SW480 (cell line): ENCODE measurements around the gene SWI5.
"Not testable (repeated sequence)": the region's sequence is repeated elsewhere in the genome, so short reads cannot be mapped to it uniquely, and the experiment has no call there.

Experiments
- DNase-seq: peaks from one replicate; pipeline ENCODE4 v3.0.0-alpha.2; 2016; ENCODE audit warnings: low spot score

SWI5 gene

DNA sequence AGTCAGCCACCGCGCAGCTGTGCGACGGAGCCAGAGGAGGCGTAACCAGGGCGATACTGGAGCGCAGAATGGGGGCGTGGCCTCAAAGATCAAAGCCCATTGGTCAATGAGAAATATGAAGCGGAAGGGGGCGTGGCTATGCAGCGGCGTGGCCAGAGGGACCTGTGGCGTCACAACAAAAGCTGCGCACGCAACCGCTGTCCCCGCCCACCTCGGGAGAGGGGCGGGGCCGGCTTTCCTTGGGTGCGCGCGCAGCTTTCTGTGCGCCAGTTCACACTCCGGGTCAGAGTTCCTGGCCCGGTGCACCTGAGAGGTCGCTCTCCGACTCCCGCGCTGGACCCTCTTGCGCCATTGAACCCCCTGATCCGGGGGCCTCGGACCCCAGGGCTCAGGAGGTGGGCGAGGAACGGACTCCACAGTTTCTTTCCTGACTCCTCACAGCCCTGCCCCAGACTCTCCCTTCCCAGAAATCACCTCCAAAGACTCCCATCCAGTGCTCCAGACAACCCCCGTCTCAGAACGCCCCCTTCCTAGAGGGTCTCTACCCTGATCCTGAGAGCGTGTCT is at the start of gene SWI5:
Gene SWI5, plus strand, starts transcription at position 269 of the 566 bp plus-strand sequence.
- DNase-seq: peak; percentile 98

DNA sequence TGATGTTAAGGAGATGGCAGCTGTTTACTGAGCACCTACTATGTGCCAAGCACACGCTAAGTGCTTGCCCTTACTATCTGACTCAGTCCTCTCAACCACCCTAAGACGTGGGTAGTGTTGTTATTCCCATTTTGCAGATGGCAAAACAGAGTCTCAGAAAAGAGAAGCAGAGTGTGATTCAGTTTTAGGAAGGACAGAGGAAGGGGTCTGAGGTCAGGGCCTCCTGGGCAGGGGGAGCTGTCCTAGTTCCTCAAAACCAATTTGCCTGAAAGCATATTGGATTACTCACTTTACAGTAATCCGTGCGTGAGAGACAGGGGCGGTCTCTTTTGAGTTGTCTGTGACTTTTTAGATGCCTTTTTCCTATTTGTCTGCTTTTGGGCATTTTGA is 49.7 kb upstream of the SWI5 start:
- DNase-seq: no peak

- not testable (repeated sequence) for DNase-seq
Observed at GRCh38 chr9:128230897-128231296, 45.2 kb upstream of the SWI5 start.

DNA sequence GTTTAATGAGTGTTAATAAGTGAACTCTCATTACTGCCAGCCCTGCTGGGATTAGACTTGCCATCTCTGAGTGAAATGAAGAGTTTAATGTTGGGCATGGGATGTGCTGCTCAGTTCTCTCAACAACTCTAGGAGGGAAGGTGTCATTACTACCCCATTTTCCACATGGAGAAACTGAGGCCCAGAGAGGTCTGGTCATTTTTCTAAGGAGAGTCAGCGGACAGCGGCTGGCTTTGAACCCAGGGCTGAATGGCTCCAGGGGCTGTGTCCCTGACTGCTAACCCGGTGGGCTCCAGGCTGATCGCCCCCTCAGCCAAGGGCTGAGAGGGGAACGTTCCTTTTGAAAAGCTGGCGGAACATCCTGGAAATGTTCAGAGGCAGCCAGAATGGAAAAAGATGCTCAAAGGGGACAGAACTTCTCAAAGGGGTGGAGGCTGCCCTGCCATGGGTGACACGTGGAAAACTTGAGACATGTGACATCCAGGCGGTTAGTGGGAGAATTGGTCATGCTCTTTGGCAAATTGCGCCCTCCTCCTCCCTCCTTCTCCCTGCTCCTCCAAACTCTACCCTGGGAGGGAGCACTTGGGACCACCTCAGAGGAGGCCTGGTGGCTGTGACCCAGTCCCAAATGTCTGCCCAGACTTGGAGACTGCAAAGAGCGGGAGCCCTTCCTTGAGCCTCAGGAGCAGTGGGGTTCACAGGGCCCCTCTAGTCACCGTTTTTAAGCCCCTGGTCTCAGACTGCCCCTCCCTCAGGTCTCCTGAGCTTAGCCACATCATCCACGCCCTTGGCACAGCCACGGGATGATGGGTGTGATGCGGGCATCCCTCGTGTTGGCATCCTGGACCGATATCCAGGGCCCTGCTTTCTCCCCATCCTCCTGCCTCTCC is 44.2 kb upstream of the SWI5 start:
- no peak for DNase-seq

- DNase-seq: no peak
Observed at GRCh38 chr9:128232528-128233428, 43.3 kb upstream of the SWI5 start.

DNA sequence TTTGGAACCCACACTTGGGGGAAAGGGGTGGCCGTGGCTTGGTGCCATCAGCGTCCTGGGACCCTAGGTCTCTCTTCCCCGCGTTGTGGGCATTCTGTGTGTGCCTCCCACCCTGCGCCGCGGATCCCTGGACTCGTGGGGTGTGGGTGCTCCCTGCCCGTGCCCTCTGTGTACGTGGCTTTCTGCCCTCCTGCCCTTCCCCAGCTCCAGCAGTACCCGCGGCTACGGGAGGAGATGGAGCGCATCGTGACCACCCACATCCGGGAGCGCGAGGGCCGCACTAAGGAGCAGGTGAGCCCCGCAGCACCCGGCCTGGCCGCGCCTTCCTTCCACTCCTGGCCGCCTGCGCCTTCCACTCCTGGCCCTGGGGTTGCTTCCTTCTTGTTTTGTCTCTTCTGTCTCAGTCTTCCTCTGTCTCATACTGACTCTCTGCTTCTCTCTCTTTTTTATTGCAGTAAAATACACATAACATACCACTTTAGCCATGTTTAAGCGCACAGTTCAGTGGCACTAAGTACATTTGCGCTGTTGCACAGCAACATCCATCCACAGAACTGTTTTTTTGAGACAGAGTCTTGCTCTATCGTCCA is 42.2 kb upstream of the SWI5 start:
- no peak for DNase-seq

DNA sequence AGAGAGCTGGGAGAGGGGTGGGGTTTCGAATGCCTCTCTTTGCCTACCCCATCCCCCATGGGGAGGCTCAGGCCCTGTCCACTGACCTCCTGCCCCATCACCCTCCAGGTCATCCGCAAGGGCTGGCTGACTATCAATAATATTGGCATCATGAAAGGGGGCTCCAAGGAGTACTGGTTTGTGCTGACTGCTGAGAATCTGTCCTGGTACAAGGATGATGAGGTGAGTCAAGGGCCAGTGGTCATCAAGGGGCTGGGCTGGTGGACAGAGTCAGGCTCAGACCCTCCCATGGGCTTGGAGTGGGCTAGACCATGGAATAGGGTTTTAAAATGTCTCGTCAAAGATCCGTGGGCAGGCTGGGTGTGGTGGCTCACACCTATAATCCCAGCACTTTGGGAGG is 34.0 kb upstream of the SWI5 start:
- no peak for DNase-seq

DNA sequence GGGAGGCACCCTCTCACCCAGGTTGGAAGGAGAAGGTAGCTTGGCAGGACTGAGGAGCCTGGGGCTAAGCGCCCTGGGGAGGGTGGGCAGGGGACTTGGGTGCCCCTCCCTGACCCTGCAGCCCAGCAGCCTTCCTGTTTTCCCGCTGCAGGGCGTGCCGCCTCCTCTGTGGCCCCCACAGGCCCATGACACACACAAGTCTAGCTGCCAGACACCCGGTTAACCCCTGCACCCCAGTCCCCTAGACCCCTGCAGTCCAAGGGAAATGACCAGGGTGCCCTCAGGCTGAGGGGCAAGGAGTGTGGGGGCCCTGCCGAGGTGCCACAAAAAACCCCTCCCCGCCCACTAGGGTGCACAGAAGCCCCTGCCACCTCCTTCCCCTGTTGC is 33.3 kb upstream of the SWI5 start:
- DNase-seq: no peak

GRCh38 chr9:128243215-128244018 is 32.7 kb upstream of the SWI5 start:
- DNase-seq: no peak

DNA sequence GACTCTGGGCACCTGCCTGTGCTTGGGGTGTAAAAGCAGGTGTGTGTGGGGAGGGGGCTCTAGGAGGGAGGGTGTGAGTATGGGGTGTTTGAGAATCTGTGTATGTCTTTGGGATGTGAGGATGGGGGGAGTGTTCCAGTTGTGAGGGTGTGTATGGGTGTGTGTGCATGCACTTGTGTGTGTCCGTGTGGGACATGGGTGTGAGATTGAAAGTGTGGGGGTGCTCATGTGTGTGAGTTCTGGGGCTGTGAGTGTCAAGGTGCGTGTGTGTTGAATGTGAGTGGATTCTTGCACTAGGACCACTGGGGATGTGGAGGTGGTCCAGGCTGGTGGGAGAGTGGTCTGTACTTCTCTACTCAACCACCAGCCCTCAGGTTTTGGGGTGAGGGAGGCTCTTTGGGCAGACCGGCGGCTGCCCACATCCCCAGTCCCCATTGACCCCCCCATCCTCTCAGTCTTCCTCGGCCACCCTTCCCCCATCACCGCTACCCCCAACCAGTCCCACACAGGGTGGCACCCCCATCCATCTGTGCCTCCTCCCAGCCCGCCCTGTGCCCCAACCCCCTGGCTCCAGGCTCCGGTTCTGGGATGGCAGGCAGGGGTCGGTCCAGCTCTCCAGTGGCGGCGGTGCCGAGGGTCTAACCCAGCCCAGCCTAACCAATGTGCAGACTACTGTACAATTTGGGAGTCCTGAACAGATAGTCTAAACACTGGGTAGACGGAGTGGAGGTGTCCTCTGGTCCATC is 31.8 kb upstream of the SWI5 start:
- no peak for DNase-seq

DNA sequence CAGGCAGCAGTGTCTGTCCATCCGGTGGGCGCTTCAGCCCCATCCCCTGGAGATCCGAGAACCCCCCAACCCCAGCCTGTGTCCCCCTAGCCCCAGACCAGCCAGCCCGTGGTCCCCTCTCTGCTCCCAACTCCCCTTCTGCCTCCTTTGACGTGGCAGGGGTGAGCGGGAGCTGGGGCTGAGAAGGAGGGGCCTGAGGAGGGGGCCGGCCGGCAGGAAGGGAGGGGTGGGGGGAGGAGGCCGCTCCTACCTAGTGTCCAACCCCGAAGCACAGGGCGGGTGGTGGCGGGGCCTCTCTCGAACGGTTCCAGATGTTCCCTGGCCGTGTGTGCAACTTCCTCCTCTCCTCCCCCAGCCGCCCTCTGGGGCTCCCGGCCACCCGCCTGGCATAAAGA is 31.2 kb upstream of the SWI5 start:
- DNase-seq: no peak

- DNase-seq: no peak
Observed at GRCh38 chr9:128245421-128246151, 30.5 kb upstream of the SWI5 start.

DNA sequence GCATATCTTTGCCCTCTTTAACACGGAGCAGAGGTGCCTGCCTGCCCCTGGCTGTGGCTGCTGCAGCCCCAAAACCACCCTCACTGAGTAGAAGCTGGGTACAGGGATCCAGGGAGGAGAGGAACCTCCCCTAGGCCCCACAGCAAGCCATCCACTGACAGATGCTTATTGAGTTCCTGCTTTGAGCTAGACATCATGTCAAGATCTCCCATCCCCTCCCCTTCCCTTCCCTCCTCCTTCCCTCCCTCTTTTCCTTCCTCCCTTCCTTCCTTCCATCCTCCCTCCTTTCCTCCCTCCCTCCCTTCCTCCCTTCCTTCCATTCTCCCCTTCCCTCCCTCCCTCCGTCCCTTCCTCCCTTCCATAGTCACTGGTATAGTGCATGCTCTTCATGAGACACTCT is 29.6 kb upstream of the SWI5 start:
- no peak for DNase-seq

DNA sequence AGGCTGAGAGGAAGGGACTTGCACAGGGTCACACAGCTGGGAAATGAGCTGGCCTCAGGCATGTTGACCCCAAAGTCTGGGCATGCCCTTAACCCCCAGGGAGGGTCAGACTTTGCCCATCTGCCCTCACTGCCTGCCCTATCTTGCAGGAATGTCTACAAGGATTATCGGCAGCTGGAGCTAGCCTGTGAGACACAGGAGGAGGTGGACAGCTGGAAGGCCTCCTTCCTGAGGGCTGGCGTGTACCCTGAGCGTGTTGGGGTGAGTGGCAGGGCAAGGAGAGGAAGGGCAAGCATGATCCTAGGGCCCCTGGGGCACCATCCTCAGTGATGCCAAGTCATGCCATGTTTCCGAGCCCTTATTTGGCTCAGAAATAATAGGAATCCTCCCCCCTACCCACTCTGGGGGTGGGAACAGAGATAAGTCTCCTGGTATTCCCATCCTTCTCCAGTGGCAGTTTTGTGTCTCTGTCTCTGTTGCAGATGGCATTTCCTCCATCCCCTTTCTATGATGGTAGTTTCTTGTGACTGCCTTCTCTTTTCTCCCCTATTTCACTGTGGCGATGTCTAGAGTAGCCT is 28.8 kb upstream of the SWI5 start:
- DNase-seq: no peak

DNA sequence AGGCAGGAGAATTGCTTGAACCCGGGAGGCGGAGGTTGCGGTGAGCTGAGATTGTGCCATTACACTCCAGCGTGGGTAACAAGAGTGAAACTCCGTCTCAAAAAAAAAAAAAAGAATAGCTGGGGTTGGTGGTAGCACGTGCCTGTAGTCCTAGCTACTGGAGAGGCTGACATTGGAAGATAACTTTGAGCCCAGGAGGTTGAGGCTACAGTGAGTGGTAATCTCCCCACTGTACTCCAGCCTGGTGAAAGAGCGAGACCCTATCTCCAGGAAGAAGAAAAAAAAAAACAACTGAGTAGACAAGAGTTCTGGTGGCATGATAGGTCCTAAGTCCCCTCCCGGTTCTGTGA is 26.5 kb upstream of the SWI5 start:
- DNase-seq: no peak

GRCh38 chr9:128249908-128250838 is 25.9 kb upstream of the SWI5 start:
- peak; percentile 78 for DNase-seq

DNA sequence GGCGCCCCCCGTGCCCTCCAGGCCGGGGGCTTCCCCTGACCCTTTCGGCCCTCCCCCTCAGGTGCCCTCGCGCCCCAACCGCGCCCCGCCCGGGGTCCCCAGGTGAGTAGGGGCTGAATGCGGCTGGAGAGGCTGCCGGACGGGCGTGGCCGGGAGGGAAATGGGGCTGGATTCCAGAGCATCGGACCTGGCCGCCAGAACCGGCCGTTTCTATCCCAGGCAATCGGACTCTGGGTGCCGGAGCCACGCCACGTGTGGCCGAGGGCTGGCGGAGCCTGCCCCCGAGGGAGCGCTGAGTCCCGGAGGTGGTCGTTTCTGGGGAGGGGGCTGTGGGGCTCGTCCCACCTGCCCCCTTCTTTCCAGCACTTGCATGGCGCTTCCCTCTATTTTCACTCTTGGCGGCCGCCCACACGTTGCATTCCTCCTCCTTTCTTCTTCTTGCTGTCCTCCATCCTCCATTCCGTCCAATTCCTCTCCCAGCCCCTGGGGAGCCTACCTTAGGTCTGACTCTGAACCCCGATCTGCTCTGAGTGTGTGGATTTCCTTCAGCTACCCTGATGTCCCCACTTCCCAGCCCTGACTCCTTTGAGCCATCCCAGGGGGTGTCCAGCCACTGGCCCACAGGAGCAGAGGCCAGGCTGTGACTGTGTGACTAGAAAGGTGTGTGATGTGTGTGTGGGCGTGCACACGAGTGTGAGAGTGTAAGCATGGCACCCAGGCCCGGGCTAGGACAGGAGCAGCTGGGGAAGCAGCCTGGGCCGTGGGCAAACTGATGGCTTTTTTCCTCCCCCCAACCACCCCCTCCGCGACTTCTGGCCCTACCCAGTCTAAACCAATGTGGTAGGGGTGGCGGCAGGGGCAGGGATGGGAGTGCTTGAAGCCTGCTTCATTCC is 25.0 kb upstream of the SWI5 start:
- no peak for DNase-seq

GRCh38 chr9:128251732-128252100 is 24.4 kb upstream of the SWI5 start:
- no peak for DNase-seq
